BLaER1 (cell line): Measurements from ENCODE around the gene NSD2.
A peak's percentile ranks its signal among the peaks of the same experiment; 100 is the strongest.
"Not testable (repeated sequence)": the region's sequence is repeated elsewhere in the genome, so short reads cannot be mapped to it uniquely, and the experiment has no call there.

Experiments used
- H3K27ac ChIP-seq: shearing (Covaris generic); formaldehyde crosslinking; 2 replicates; pipeline ENCODE4 v1.8.1; 2022
- H3K27me3 ChIP-seq: shearing (Covaris generic); formaldehyde crosslinking; 2 replicates; pipeline ENCODE4 v1.8.1; 2022
- H3K36me3 ChIP-seq: shearing (Covaris generic); formaldehyde crosslinking; 2 replicates; pipeline ENCODE4 v1.8.1; 2022
- H3K4me1 ChIP-seq: shearing (Covaris generic); formaldehyde crosslinking; 2 replicates; pipeline ENCODE4 v1.8.1; 2022
- H3K4me2 ChIP-seq: shearing (Covaris generic); formaldehyde crosslinking; 2 replicates; pipeline ENCODE4 v1.8.1; 2022
- H3K4me3 ChIP-seq: shearing (Covaris generic); formaldehyde crosslinking; 2 replicates; pipeline ENCODE4 v1.8.1; 2022
- H3K9ac ChIP-seq: shearing (Covaris generic); formaldehyde crosslinking; 2 replicates; pipeline ENCODE4 v1.8.1; 2022
- H3K9me3 ChIP-seq: shearing (Covaris generic); formaldehyde crosslinking; 2 replicates; pipeline ENCODE4 v1.8.1; 2022
- H4K20me1 ChIP-seq: shearing (Covaris generic); formaldehyde crosslinking; 2 replicates; pipeline ENCODE4 v1.8.1; 2022
- Cebpa-rat ChIP-seq: shearing (Covaris generic); IDR thresholded peaks from 2 replicates; pipeline ENCODE4 v1.8.1; 2022

NSD2 gene

GRCh38 chr4:1830642-1831228 lies 40.5 kb upstream of the NSD2 start:
- no peaks in the 10 kb centered on the region for H3K27me3 ChIP-seq

GRCh38 chr4:1831331-1831730 lies 39.9 kb upstream of the NSD2 start:
- Histone ChIP-seq H4K20me1 (peaks cover 70% of the 10 kb centered on the region), H3K4me3 (peak overlapping the region; percentile 26; the same call in 1 of the 2 replicates), H3K4me1 (peaks cover 69% of the 10 kb centered on the region), H3K4me2 (peak overlapping the region; percentile 93), H3K9ac (0 out of 2 replicates have a peak overlapping the region, but pooled peaks have one; percentile 20), H3K9me3 (no peaks in the 10 kb centered on the region), H3K27me3 (no peaks in the 10 kb centered on the region), H3K27ac (peak overlapping the region; percentile 62; the same call in 1 of the 2 replicates), H3K36me3 (peaks cover 34% of the 10 kb centered on the region)
- TF ChIP-seq Cebpa-rat: no peak

More at GRCh38 chr4:1830642-1831228, 40.5 kb upstream of the NSD2 start:
- peaks cover 70% of the 10 kb centered on the region for H4K20me1 ChIP-seq
- peak overlapping the region; percentile 62 for H3K27ac ChIP-seq
- H3K9ac ChIP-seq: peak overlapping the region; percentile 20; the same call in 1 of the 2 replicates
- H3K4me3 ChIP-seq: peak overlapping the region; percentile 26
- no peak for TF ChIP-seq Cebpa-rat
- H3K4me1 ChIP-seq: peaks cover 66% of the 10 kb centered on the region
- peak overlapping the region; percentile 93 for H3K4me2 ChIP-seq
- H3K36me3 ChIP-seq: peaks cover 34% of the 10 kb centered on the region
- no peaks in the 10 kb centered on the region for H3K9me3 ChIP-seq

- Histone ChIP-seq H4K20me1 (peaks cover 77% of the 10 kb centered on the region), H3K4me3 (no peak overlapping the region), H3K36me3 (peaks cover 39% of the 10 kb centered on the region), H3K4me2 (peak overlapping the region; percentile 93), H3K4me1 (peaks cover 69% of the 10 kb centered on the region), H3K27ac (no peak overlapping the region), H3K9me3 (no peaks in the 10 kb centered on the region), H3K27me3 (no peaks in the 10 kb centered on the region), H3K9ac (no peak overlapping the region)
- no peak for TF ChIP-seq Cebpa-rat
These were observed 38.5 kb upstream of the NSD2 start for GRCh38 chr4:1832690-1833089.

GRCh38 chr4:1833307-1834046 lies 37.7 kb upstream of the NSD2 start:
- H3K4me2 ChIP-seq: peak overlapping the region; percentile 93
- no peak overlapping the region for H3K9ac ChIP-seq

GRCh38 chr4:1834047-1834775 lies 37.0 kb upstream of the NSD2 start:
- Histone ChIP-seq H3K36me3 (peaks cover 54% of the 10 kb centered on the region), H3K4me3 (peak overlapping the region; percentile 41), H3K9me3 (no peaks in the 10 kb centered on the region), H3K9ac (0 out of 2 replicates have a peak overlapping the region, but pooled peaks have one; percentile 8), H3K4me1 (peaks cover 79% of the 10 kb centered on the region), H4K20me1 (peaks cover 92% of the 10 kb centered on the region), H3K27me3 (no peaks in the 10 kb centered on the region), H3K4me2 (peak overlapping the region; percentile 93), H3K27ac (peak overlapping the region; percentile 33; the same call in 1 of the 2 replicates)
- no peak for TF ChIP-seq Cebpa-rat

More at GRCh38 chr4:1833307-1834046, 37.7 kb upstream of the NSD2 start:
- Histone ChIP-seq H3K27me3 (no peaks in the 10 kb centered on the region), H3K27ac (peak overlapping the region; percentile 33), H4K20me1 (peaks cover 85% of the 10 kb centered on the region), H3K9me3 (no peaks in the 10 kb centered on the region), H3K4me1 (peaks cover 72% of the 10 kb centered on the region), H3K36me3 (peaks cover 47% of the 10 kb centered on the region), H3K4me3 (peak overlapping the region; percentile 41)
- no peak for TF ChIP-seq Cebpa-rat

- H3K27me3 ChIP-seq, H3K9ac ChIP-seq, H3K27ac ChIP-seq, H3K9me3 ChIP-seq, H3K4me3 ChIP-seq: not testable (repeated sequence)
- Histone ChIP-seq H3K36me3 (peaks cover 71% of the 10 kb centered on the region), H3K4me1 (peaks cover 76% of the 10 kb centered on the region), H4K20me1 (peaks cover 100% of the 10 kb centered on the region), H3K4me2 (peak overlapping the region; percentile 93; the same call in 1 of the 2 replicates)
These were observed 35.4 kb upstream of the NSD2 start for GRCh38 chr4:1835836-1836235.

DNA sequence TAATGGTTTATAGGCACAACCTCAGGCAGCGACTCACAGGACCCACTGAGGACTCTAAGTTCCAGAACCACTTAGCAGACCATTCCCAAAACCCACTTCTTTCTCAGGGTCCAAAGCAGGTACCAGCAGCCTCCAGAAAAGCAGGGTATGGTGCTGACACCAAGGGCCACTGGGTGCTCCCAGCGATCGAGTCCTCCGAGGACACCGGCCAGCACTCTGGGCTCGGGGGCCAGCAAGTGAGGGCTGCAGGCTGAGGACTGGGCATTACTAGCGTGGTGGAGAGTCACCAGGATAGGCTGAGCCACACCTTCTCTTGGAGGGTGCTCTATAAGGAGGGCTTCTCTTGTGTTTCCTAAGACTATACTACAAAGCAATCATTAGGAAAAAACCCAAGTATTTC lies 34.5 kb upstream of the NSD2 start:
- H3K4me3 ChIP-seq: no peak overlapping the region
- peaks cover 71% of the 10 kb centered on the region for H3K36me3 ChIP-seq
- H3K4me2 ChIP-seq: no peak overlapping the region
- H3K9me3 ChIP-seq: no peaks in the 10 kb centered on the region
- H3K9ac ChIP-seq: no peak overlapping the region
- peaks cover 100% of the 10 kb centered on the region for H4K20me1 ChIP-seq
- H3K27me3 ChIP-seq: no peaks in the 10 kb centered on the region
- peaks cover 76% of the 10 kb centered on the region for H3K4me1 ChIP-seq
- no peak for TF ChIP-seq Cebpa-rat
- no peak overlapping the region for H3K27ac ChIP-seq

GRCh38 chr4:1837069-1837468 lies 34.1 kb upstream of the NSD2 start:
- no peak overlapping the region for H3K27ac ChIP-seq
- H3K4me2 ChIP-seq: no peak overlapping the region
- H3K36me3 ChIP-seq: peaks cover 70% of the 10 kb centered on the region
- H3K9ac ChIP-seq: no peak overlapping the region
- H3K4me1 ChIP-seq: peaks cover 76% of the 10 kb centered on the region
- H4K20me1 ChIP-seq: peaks cover 100% of the 10 kb centered on the region
- H3K4me3 ChIP-seq: no peak overlapping the region
- no peak for TF ChIP-seq Cebpa-rat
- no peaks in the 10 kb centered on the region for H3K27me3 ChIP-seq
- H3K9me3 ChIP-seq: no peaks in the 10 kb centered on the region

DNA sequence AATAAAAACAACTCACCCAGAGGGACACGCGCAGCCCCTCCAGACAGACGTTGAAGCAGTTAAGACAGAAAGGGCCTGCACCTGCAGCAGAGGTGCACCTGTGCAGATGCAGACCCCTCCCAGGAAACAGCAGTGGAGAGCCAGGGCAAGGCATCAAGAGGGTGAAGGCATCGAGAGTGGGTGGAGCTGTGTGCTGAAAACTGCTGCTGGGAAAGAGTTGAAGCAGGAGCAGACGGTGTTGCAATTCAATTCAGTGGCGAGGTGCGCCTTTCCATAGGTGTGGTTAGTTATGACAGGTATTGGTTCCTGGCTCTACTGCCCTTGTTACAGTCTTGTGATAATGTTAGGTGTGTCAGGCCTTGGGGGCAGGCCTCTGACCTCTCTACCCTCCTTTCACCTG lies 31.9 kb upstream of the NSD2 start:
- H3K27ac ChIP-seq: no peak overlapping the region
- TF ChIP-seq Cebpa-rat: no peak
- peaks cover 90% of the 10 kb centered on the region for H3K36me3 ChIP-seq
- 0 out of 2 replicates have a peak overlapping the region, but pooled peaks have one; percentile 16 for H3K9ac ChIP-seq
- no peaks in the 10 kb centered on the region for H3K9me3 ChIP-seq
- H3K4me3 ChIP-seq: no peak overlapping the region
- no peaks in the 10 kb centered on the region for H3K27me3 ChIP-seq
- H3K4me2 ChIP-seq: peak overlapping the region; percentile 76
- peaks cover 60% of the 10 kb centered on the region for H3K4me1 ChIP-seq
- H4K20me1 ChIP-seq: peaks cover 100% of the 10 kb centered on the region
